HCT116 (cell line): Measurements from ENCODE around the gene ISCU. TPM values are rescaled to one million over a fixed set of nuclear protein-coding genes. Genes with fewer than 3 reads are reported as not detected.

Experiments used
- ATAC-seq: fragments of 200-7000 bp; cut with Tn5 transposase; 2 replicates; pipeline ENCODE4 v1.9.1; 2020; ENCODE audit warnings: mild to moderate bottlenecking, moderate library complexity
- BruUV-seq: library from RNA; stranded (reverse); fragments of 400-500 nt; replicated peaks from 2 replicates; lab custom pipeline; 2021; lab: Mats Ljungman, UMichigan
- CTCF ChIA-PET: fragments of 300-600 bp; sonication (Branson Sonifier 250); formaldehyde crosslinking; loops from one replicate; lab custom pipeline; 2021; ENCODE audit warnings: antibody characterized with exemption; lab: Charles Lee
- POLR2A ChIA-PET: fragments of 300-600, 350-600 bp; sonication (Branson Sonifier 250); formaldehyde crosslinking; loops from one replicate; lab custom pipeline; 2021; ENCODE audit warnings: antibody characterized with exemption; lab: Charles Lee
- RAD21 ChIA-PET, 2 experiments: fragments of 300-600 bp; sonication (Branson Sonifier 250); formaldehyde crosslinking; loops; one replicate each; lab custom pipeline; 2023; ENCODE audit warnings: low total read pairs in 2 of 2; ENCODE audit not compliant: uncharacterized antibody in 2 of 2, unreplicated experiment in 2 of 2, low non-redundant PET in 1 of 2; lab: Charles Lee
- DNase-seq: peaks from one replicate; pipeline ENCODE4 v3.0.0-alpha.2; 2010; ENCODE audit warnings: low read depth, low spot score
- H2AFZ ChIP-seq: fragments of 200-600 bp; shearing (Covaris generic), sonication (generic); 2 replicates; pipeline ENCODE4 v1.6.1; 2017; ENCODE audit warnings: low read depth, mixed run types, mixed read lengths, antibody characterized with exemption, low read length; ENCODE audit not compliant: poor library complexity, severe bottlenecking
- H3K27ac ChIP-seq: 2 replicates; pipeline ENCODE4 v1.5.1; 2012; ENCODE audit warnings: low read depth, low read length
- H3K27me3 ChIP-seq: fragments of 200-600 bp; sonication (generic); 2 replicates; pipeline ENCODE4 v1.6.1; 2016; ENCODE audit warnings: mixed run types, low read length, mixed read lengths; ENCODE audit not compliant: insufficient read depth
- H3K36me3 ChIP-seq, 2 experiments: fragments of 200-500 bp in 1 of 2; fragments of 200-600 bp in 1 of 2; sonication (Bioruptor generic) in 1 of 2; sonication (generic) in 1 of 2; 2 replicates each; pipeline versions ENCODE4 v1.5.1 to v1.6.1; 2014 to 2016; ENCODE audit warnings: low read length in 2 of 2, inconsistent platforms in 1 of 2, mixed read lengths in 1 of 2, mixed run types in 1 of 2; ENCODE audit not compliant: insufficient read depth in 2 of 2, control insufficient read depth in 1 of 2
- H3K4me1 ChIP-seq, 2 experiments: fragments of 200-600 bp in 1 of 2; sonication (generic) in 1 of 2; 2 replicates each; pipeline versions ENCODE4 v1.5.1 to v1.6.1; 2012 to 2017; ENCODE audit warnings: low read length in 2 of 2, inconsistent platforms in 1 of 2, mild to moderate bottlenecking in 1 of 2, mixed read lengths in 1 of 2, mixed run types in 1 of 2, moderate library complexity in 1 of 2; ENCODE audit not compliant: insufficient read depth in 2 of 2, control insufficient read depth in 1 of 2
- H3K4me2 ChIP-seq: fragments of 200-600 bp; sonication (generic); 2 replicates; pipeline ENCODE4 v1.6.1; 2017; ENCODE audit warnings: mixed run types, low read length, mixed read lengths
- H3K4me3 ChIP-seq, 2 experiments: fragments of 200-600 bp in 1 of 2; sonication (generic) in 1 of 2; replicated peaks in 1 of 2; 2 replicates each; pipeline ENCODE4 v1.5.1; 2011 to 2016; ENCODE audit warnings: low read length in 2 of 2, control low read depth in 1 of 2, low read depth in 1 of 2, mild to moderate bottlenecking in 1 of 2, mixed read lengths in 1 of 2, mixed run types in 1 of 2
- H3K79me2 ChIP-seq: fragments of 200-600 bp; sonication (generic); 2 replicates; pipeline ENCODE4 v1.6.1; 2017; ENCODE audit warnings: mild to moderate bottlenecking, mixed run types, low read length, moderate library complexity, mixed read lengths; ENCODE audit not compliant: insufficient read depth
- H3K9ac ChIP-seq: fragments of 200-600 bp; sonication (generic); 2 replicates; pipeline ENCODE4 v1.6.1; 2016; ENCODE audit warnings: low read length, mixed read lengths
- H3K9me2 ChIP-seq: fragments of 200-600 bp; sonication (generic), shearing (Covaris generic); 2 replicates; pipeline ENCODE4 v1.6.1; 2017; ENCODE audit warnings: mixed run types, mild to moderate bottlenecking, moderate library complexity; ENCODE audit not compliant: insufficient read depth
- H3K9me3 ChIP-seq, 2 experiments: fragments of 200-500 bp in 1 of 2; fragments of 200-600 bp in 1 of 2; sonication (Bioruptor generic) in 1 of 2; sonication (generic) in 1 of 2; 2 replicates each; pipeline ENCODE4 v1.6.1; 2014 to 2017; ENCODE audit warnings: low read length in 2 of 2, mixed read lengths in 2 of 2, inconsistent platforms in 1 of 2, low read depth in 1 of 2, mild to moderate bottlenecking in 1 of 2, mixed run types in 1 of 2, moderate library complexity in 1 of 2; ENCODE audit not compliant: control insufficient read depth in 1 of 2, insufficient read depth in 1 of 2
- H4K20me1 ChIP-seq: fragments of 200-600 bp; sonication (generic), shearing (Covaris generic); 2 replicates; pipeline ENCODE4 v1.6.1; 2017; ENCODE audit warnings: mixed run types, mild to moderate bottlenecking, moderate library complexity; ENCODE audit not compliant: insufficient read depth
- ATF3 ChIP-seq: IDR thresholded peaks from 2 replicates; pipeline ENCODE4 v1.6.1; 2012
- CBX3 ChIP-seq: IDR thresholded peaks from 2 replicates; pipeline ENCODE4 v1.6.1; 2012; ENCODE audit warnings: low read depth
- CEBPB ChIP-seq: IDR thresholded peaks from 2 replicates; pipeline ENCODE4 v1.6.1; 2012; ENCODE audit warnings: low read depth
- EGR1 ChIP-seq: IDR thresholded peaks from 2 replicates; pipeline ENCODE4 v1.6.1; 2012; ENCODE audit warnings: low read depth
- ELF1 ChIP-seq: IDR thresholded peaks from 2 replicates; pipeline ENCODE4 v1.6.1; 2012; ENCODE audit warnings: low read depth, borderline replicate concordance
- EZH2 ChIP-seq: fragments of 200-600 bp; sonication (generic); IDR thresholded peaks from 2 replicates; pipeline ENCODE4 v1.6.1; 2017; ENCODE audit warnings: antibody characterized with exemption, mixed run types
- FOSL1 ChIP-seq: IDR thresholded peaks from 2 replicates; pipeline ENCODE4 v1.6.1; 2012; ENCODE audit warnings: low read depth
- JUND ChIP-seq: IDR thresholded peaks from 2 replicates; pipeline ENCODE4 v1.6.1; 2012
- POLR2A ChIP-seq: IDR thresholded peaks from 2 replicates; pipeline ENCODE4 v1.7.0; 2011; ENCODE audit warnings: borderline replicate concordance; ENCODE audit not compliant: insufficient read depth, insufficient read length; ENCODE audit errors: extremely low read depth
- POLR2AphosphoS5 ChIP-seq: IDR thresholded peaks from 2 replicates; pipeline ENCODE4 v1.6.1; 2011; ENCODE audit warnings: mild to moderate bottlenecking, low read depth, low read length, moderate library complexity
- REST ChIP-seq: IDR thresholded peaks from 2 replicates; pipeline ENCODE4 v1.6.1; 2012; ENCODE audit warnings: low read depth
- SIN3A ChIP-seq: IDR thresholded peaks from 2 replicates; pipeline ENCODE4 v1.6.1; 2012; ENCODE audit warnings: low read depth
- SP1 ChIP-seq: IDR thresholded peaks from 2 replicates; pipeline ENCODE4 v1.6.1; 2012; ENCODE audit warnings: low read depth
- SRF ChIP-seq: IDR thresholded peaks from 2 replicates; pipeline ENCODE4 v1.6.1; 2012; ENCODE audit warnings: low read depth
- TCF7L2 ChIP-seq: IDR thresholded peaks from 2 replicates; pipeline ENCODE4 v1.7.0; 2011; ENCODE audit warnings: borderline replicate concordance, inconsistent platforms; ENCODE audit not compliant: insufficient read depth, insufficient read length; ENCODE audit errors: extremely low read depth
- YY1 ChIP-seq: IDR thresholded peaks from 2 replicates; pipeline ENCODE4 v1.6.1; 2011; ENCODE audit warnings: low read length, low read depth, moderate library complexity, mild to moderate bottlenecking; ENCODE audit not compliant: insufficient replicate concordance; ENCODE audit errors: extremely low read depth
- ZFX ChIP-seq: fragments of 450-650 bp; IDR thresholded peaks from 2 replicates; pipeline ENCODE4 v1.6.1; 2017
- ZNF274 ChIP-seq: fragments of 200-500 bp; sonication (Bioruptor generic); IDR thresholded peaks from 2 replicates; pipeline ENCODE4 v1.6.1; 2014; ENCODE audit warnings: mild to moderate bottlenecking, low read depth, low read length, inconsistent platforms
- intact Hi-C: fragments of 100-400 bp; cut with micrococcal nuclease; formaldehyde crosslinking; loops from 2 replicates; pipeline ENCODE4 v1.10.0; 2022
- total RNA-seq: library from RNA; stranded (reverse); gene quantifications from one replicate; pipeline ENCODE4 v1.2.1, GENCODE V29; 2021; ENCODE audit not compliant: unreplicated experiment
- TF ChIP-seq, protein P1 (sequence below): IDR thresholded peaks from 2 replicates; pipeline ENCODE4 v1.6.1; 2012
- TF ChIP-seq, protein P2 (sequence below), 3 experiments: fragments of 200-600 bp in 1 of 3; sonication (generic) in 1 of 3; IDR thresholded peaks in 2 of 3; conservative IDR thresholded peaks in 1 of 3; 2 replicates each; pipeline ENCODE4 v1.5.1; 2012 to 2017; ENCODE audit warnings: low read depth in 2 of 3, low read length in 2 of 3, antibody characterized with exemption in 1 of 3, borderline replicate concordance in 1 of 3, control low read depth in 1 of 3, mild to moderate bottlenecking in 1 of 3, mixed read lengths in 1 of 3, mixed run types in 1 of 3, moderate library complexity in 1 of 3; ENCODE audit not compliant: insufficient read depth in 1 of 3

ISCU gene
- total RNA-seq, 1 experiment from 2014 or later: 89.6 TPM

- Histone ChIP-seq H3K4me3 (no peak overlapping the region), H3K9me2 (no peaks in the 10 kb centered on the region), H3K4me1 (no peaks in the 10 kb centered on the region), H3K4me2 (no peak overlapping the region), H3K9me3 (no peaks in the 10 kb centered on the region), H3K27ac (no peak overlapping the region), H3K79me2 (no peaks in the 10 kb centered on the region), H3K36me3 (no peaks in the 10 kb centered on the region), H3K27me3 (no peaks in the 10 kb centered on the region), H2AFZ (no peak overlapping the region), H3K9ac (no peak overlapping the region), H4K20me1 (no peaks in the 10 kb centered on the region)
- TF ChIP-seq FOSL1 (no peak), JUND (no peak), SIN3A (no peak), ZFX (no peak), SRF (no peak), ELF1 (no peak), SP1 (no peak), CEBPB (no peak), ATF3 (no peak), EZH2 (no peak), YY1 (no peak), TCF7L2 (no peak), ZNF274 (no peak), POLR2A (no peak), CBX3 (no peak), POLR2AphosphoS5 (no peak), EGR1 (no peak), REST (no peak)
- TF ChIP-seq, protein P1, sequence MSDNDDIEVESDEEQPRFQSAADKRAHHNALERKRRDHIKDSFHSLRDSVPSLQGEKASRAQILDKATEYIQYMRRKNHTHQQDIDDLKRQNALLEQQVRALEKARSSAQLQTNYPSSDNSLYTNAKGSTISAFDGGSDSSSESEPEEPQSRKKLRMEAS: no peak
- TF ChIP-seq, protein P2, sequence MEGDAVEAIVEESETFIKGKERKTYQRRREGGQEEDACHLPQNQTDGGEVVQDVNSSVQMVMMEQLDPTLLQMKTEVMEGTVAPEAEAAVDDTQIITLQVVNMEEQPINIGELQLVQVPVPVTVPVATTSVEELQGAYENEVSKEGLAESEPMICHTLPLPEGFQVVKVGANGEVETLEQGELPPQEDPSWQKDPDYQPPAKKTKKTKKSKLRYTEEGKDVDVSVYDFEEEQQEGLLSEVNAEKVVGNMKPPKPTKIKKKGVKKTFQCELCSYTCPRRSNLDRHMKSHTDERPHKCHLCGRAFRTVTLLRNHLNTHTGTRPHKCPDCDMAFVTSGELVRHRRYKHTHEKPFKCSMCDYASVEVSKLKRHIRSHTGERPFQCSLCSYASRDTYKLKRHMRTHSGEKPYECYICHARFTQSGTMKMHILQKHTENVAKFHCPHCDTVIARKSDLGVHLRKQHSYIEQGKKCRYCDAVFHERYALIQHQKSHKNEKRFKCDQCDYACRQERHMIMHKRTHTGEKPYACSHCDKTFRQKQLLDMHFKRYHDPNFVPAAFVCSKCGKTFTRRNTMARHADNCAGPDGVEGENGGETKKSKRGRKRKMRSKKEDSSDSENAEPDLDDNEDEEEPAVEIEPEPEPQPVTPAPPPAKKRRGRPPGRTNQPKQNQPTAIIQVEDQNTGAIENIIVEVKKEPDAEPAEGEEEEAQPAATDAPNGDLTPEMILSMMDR (IDR thresholded peaks at IDR 0.05 in 2 of 3, conservative IDR thresholded peaks at IDR 0.05 in 1 of 3; ENCODE audit: borderline replicate concordance in 1 of 3, insufficient read depth in 1 of 3, low read depth in 2 of 3, low read length in 2 of 3): no peak
- DNase-seq (no peak), ATAC-seq (no peak)
- POLR2A ChIA-PET: no interaction called here
- intact Hi-C loops: no loop called here
- no TSS peak for BruUV-seq
- CTCF ChIA-PET: no interaction called here
- RAD21 ChIA-PET: no interaction called here
These were observed 20.1 kb downstream of the ISCU start for GRCh38 chr12:108582509-108582908.
